Stimulated activated CD4-positive, alpha-beta T cell treated with anti-CD3 and anti-CD28 coated beads, Interleukin-1b, Interleukin-23, amount 100 ng/mL, for 24 hours (primary cell): Measurements from ENCODE around the gene CFHR4.
"Not testable (repeated sequence)": the region's sequence is repeated elsewhere in the genome, so short reads cannot be mapped to it uniquely, and the experiment has no call there.

ENCODE experiments used
- DNase-seq, 4 experiments: peaks; one replicate each; pipeline ENCODE4 v3.0.0-alpha.2; 2020; ENCODE audit warnings: low read depth in 4 of 4, low spot score in 1 of 4

CFHR4 gene

DNA sequence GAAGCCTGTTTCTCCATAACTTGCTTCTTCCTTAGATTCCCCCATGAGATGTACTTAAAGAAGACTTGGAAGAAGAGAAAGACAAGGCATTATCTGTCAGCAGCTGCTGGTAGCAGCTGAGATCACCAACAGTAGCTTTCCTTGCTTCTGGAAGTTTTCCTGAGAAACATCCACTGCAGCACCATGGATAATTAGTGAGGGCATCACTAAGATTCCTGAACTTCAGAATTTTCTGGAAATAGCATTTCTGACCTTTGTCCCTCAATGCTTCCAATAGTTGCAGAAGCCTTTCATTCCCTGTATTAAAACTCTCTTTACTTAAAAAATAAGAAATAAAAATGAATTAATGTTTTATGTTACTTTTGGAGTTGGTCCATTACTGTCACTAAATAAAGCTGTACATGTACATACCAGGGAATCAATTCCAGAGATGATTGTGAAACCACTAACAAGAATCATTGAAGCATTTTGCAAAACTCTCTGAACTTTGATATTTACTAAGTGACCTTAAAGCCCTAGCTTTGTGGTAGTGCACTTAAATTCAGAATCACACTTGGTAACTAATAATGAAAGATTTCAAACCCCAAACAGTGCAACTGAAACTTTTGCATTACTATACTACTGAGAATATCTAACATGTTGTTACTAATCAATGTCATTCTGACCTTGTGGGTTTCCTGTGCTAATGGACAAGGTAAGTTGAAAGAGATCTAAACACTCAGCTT is at the start of gene CFHR4:
Gene CFHR4 (plus strand): TSS at position 538 of the 725 bp plus-strand sequence. CDS start 99 bp downstream, at position 637.
- DNase-seq: no peak

DNA sequence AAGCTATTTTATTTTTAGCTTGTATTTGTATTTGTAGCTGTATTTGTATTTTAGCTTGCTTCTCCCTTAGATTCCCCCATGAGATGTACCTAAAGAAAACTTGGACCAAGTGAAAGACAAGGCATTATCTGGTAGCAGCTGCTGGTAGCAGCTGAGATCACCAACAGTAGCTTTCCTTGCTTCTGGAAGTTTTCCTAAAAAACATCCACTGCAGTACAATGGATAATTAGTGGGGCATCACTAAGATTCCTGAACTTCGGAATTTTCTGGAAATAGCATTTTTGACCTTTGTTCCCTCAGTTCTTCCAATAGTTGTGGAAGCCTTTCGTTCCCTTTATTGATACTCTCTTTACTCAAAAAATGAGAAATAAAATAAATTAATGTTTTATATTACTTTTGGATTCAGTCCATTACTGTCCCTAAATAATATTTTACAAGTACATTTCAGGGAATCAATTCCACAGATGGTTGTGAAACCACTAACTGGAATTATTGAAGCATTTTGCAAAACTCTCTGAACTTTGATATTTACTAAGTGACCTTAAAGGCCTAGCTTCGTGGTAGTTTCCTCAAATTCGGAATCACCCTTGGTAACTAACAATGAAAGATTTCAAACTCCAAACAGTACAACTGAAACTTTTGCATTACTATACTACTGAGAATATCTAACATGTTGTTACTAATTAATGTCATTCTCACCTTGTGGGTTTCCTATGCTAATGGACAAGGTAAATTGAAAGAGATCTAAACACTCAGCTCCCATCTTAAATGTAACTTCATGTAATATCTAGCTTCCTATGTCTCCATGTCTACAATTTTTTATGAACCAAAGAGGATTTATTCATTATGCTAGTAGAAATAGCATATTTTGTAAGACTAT is 38.0 kb upstream of the CFHR4 start:
- DNase-seq: not testable (repeated sequence)

DNA sequence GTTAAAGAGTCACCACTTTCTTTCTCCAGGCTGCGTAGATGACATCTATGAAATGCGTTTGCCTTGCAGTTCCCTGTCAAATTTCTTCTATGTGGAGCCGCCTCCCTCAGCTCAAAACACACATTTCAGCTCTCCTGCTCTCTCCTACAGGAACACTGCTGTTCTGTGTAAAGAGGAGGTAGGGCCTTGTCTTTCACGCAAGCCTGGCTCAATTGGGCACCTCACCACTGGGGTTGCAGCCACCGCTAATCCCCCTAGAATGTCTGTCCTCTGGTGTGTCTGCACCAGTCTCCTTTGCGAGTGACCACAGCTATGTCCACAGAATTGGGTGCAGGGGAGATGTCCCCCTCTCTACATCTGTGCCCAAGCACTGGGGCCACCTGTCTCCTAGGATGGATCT is 31.8 kb upstream of the CFHR4 start:
- DNase-seq: no peak

DNA sequence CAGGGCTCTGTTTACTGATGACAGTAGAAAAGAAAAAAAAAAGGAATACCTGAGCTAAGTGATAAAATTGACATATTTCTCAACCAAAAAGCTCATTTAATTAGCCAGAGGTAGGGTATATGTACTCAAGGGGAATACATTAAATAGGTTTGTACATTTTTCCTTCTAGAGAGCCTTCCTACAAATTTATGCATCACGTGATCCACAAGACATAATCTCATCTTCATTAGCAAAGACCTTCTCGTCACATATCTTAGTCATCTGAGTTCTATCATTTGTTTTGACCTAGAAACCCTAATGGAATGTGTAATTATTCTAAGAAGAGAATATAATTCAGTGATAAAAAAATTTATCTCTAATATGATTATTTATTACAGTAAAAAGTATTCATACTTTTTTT is 30.7 kb upstream of the CFHR4 start:
- no peak for DNase-seq

DNA sequence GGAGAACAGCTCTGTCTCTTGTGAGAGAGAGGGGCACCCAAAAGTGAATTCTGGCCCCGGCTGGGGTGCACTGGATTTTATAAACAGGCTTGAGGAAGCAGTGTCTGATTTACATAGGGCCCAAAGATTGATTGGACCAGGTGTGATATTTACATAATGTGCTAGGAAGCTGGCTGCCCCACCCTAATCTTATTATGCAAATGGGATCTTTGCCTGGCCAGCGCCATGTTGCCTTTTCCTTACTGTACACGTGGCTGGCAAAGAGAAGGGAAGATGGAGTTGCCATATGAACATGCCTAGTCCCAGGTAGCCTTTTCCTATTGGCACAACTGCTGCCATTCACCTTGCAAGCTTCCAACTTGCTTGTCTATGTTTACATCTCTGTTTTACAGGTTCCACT is 29.0 kb upstream of the CFHR4 start:
- DNase-seq: no peak

DNA sequence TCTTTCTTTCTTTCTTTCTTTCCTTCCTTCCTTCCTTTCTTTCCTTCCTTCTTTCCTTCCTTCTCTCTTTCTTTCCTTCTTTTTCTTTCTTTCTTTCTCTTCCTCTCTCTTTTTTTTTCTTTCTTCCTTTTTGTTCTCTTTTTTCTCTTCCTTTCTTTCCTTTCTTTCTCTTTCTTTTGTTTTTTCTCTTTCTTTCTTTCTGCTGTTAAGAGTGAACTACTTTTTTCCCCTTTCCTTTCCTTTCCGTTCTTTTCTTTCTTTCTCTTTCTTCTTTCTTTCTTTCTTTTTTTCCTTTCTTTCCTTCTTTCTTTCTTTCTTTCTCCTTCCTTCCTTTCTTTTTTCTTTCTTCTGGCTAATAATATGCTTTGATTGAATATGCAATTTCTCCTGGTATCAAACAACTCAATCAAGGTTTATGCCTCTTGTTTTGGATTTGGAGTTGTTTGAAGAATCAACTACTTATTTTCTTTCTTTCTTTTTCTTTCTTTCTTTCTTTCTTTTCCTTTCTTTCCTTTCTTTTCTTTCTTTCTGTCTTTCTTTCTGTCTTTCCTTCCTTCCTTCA is 27.4 kb upstream of the CFHR4 start:
- no peak for DNase-seq

DNA sequence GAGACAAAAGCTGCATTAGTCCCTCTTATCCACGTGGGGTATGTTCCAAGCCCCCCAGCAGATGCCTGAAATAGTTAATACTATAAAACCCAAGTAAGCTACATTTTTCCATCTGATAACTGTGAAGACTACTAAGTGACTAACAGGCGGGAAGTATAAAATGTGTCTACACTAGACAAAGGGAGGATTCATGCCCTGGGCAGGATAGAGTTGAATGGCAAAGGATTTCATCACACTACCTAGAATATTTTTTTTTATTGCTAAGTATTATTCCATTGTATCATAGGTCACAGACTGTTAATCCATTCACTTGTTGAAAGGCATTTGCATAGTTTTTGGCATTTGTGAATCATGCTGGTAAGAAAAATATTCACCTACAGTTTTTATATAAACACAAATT is 26.4 kb upstream of the CFHR4 start:
- DNase-seq: no peak

DNA sequence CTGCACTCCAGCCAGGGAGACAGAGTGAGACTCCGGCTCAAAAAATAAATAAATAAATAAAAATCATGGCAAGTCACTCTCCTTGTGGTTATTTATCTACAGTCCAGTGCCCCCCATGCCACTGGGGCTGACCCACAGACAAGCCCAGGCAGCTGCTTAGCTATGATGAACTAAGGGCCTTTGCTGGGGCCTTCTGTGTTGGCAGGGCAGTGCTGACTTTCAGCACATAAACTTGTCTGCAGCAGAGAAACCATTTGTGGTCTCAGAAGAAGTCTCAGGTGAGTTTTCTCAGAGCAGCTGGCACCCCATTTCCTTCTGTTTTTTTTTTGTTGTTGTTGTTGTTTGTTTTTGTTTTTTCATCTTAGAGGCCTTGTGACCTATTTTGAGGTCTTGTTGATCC is 20.9 kb upstream of the CFHR4 start:
- no peak for DNase-seq

DNA sequence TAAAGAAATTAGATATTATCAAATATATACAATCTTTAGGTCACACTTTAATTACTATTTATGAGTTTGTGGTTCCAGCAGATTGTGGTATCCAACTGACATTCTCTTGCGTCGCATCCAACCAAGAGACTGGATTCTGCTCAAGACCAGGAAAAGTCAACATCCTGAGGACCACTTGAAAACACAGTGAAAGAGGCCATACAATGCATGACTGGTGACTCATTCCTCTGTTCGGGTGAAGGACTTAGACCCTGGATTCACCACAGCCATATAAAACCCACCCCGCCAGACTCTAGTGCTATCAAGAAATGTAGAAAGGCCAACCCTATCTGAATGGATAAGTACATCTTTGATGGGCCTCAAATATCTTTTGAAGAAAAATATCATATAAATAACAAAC is 14.5 kb upstream of the CFHR4 start:
- no peak for DNase-seq

DNA sequence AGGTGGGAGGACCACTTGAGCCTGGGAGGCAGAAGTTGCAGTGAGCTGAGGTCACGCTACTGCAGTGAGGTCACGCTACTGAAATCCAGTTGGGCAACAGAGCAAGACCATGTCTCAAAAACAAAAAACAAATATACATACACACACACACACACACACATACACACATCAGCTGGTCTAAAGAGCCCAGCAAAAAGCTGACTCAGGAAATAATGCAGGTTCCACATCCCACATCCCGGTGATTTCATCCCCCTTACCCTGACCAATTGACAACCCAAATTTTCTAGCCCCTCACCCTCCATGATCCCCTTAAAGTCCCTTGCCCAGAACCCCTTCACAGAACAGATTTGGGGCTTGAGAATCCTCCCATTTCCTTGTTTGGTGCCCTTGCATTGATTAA is 11.9 kb upstream of the CFHR4 start:
- DNase-seq: no peak

DNA sequence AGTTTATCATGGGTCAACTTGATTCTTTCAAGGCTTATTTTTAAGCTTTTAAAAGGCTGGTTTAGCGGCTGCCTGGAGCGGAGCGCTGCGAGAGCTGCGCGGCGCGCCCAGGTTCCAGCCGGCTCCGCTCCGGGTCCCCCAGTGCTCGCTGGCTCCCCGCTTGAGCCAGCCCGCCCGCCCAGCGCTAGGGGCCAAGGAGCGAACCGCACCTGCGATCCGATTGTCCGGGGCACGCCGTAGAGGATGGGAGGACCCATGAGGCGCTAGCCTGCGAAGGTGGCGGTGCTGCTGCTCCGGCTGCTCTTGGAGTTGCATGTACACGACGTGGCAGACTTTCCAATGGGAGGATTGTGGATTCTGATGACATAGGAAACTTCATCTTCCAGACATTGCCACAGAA is 9.9 kb upstream of the CFHR4 start:
- DNase-seq: no peak

DNA sequence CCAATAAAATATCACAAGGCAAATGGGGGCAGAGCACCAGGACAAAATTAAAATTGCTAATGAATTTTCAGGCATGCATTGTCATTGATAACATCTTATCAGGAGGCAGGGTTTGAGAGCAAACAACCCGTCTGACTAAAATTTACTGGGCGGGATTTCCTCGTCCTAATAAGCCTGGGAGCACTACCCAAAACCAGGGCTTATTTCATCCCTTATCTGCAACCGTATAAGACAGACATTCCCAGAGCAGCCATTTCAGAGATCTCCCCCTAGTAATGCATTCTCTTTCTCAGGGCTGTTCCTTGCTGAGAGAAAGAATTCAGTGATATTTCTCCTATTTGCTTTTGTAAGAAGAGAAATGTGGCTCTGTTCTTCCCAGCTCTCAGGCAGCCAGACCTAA is 1.3 kb upstream of the CFHR4 start:
- not testable (repeated sequence) for DNase-seq

DNA sequence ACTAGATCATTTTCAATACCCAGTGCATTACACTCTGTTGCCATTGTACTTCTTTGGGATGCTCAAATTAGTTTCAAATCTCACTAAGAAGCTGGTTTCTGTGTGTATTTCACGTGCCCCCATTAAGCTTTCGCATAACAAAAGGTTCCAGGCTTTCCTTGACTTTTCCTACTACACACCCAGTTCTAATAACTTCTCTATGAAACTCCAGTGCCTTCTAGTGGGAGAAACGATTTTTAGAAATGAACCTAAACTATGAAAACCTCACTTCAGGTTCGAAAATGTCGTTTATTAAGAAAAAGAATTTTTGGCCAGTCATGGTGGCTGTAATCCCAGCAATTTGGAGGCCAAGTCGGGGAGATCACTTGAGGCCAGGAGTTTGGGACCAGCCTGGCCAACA is 2.8 kb downstream of the CFHR4 start:
- no peak for DNase-seq

DNA sequence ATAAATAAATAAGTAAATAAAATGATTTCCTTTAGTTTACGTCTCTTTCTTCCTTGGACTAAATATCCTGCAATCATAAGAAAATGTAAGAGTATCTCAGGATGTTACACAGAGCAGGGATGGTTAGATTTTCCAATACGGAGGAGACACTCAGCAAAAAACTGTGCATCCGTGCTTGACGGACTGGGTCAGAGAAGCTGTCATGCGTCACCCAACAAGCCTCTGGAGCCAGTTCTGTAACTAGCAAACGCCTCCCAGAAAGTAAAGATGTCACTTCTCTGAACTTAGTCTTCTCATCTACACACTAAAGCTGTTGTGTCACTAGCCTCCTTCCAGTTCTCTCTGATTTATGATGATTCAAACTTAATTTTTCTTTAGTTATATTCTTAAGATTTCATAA is 3.4 kb downstream of the CFHR4 start:
- no peak for DNase-seq

DNA sequence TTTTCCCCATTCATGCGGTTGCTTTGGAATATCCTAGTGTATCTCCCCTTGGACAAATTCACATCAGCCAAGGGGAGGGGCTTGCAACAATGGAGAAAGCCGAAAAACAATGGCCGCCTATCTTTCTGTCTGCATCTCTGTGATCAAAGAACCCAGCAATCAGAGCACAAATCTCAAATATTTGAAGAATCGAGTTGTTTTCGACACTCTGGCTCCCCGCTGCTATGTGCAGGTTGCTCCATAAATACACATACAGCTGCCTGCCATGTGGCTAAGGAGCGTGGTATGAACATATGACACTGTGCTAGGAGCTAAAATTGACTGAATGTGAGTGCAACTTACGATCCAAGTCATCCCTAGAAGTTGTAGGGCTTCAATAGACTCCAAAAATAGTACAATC is 8.5 kb downstream of the CFHR4 start:
- no peak for DNase-seq

DNA sequence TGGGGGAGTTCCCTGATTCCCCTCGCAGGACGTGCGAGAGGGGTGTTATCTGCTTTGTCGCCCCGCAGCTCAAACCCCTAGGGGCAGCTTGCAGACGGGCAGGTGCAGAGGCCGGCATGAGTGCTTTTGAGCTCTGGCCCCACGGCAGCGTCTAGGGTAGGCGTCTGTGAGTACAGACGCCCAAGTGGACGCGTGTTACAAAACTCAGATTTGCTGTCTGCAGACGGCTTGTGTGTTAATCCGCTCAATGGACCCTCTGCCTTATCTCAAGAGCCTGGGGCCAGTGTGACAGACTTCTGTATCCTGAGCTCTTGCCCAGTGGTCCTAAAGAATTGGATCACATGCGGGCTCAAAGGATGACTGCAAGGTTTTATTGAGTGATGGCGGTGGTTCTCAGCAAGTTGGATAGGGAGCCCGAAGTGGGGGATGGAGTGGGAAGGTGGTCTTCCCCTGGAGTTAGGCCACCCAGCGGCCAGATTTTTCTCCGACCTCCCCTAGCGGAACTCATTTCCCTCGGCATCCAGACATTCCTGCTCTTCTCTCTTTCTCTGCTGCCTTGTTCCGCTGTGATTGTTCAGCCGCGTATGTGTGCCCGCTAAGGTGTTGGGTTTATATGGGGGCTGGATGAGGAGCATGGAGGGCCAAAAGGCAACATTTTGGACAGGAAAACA is 9.4 kb downstream of the CFHR4 start:
- no peak for DNase-seq

DNA sequence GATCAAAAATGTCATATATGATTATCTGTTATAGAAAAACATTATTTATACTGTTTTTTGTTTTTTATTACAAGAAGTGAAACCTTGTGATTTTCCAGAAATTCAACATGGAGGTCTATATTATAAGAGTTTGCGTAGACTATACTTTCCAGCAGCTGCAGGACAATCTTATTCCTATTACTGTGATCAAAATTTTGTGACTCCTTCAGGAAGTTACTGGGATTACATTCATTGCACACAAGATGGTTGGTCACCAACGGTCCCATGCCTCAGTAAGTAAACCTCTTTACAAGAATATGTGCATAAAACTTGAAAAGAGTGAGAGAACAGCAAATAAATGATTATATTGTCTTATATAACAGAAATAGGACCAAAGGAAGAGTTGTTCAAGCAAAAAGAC is 14.5 kb downstream of the CFHR4 start:
- DNase-seq: no peak

DNA sequence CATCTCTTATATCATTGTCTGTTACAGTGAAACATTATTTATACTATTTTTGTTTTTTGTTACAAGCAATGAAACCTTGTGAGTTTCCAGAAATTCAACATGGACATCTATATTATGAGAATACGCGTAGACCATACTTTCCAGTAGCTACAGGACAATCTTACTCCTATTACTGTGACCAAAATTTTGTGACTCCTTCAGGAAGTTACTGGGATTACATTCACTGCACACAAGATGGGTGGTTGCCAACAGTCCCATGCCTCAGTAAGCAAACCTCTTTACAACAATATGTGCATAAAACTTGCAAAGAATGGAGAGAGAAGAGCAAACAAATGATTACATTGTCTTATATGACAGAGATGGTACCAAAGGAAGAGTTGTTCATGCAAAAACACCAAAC is 22.4 kb downstream of the CFHR4 start:
- no peak for DNase-seq

DNA sequence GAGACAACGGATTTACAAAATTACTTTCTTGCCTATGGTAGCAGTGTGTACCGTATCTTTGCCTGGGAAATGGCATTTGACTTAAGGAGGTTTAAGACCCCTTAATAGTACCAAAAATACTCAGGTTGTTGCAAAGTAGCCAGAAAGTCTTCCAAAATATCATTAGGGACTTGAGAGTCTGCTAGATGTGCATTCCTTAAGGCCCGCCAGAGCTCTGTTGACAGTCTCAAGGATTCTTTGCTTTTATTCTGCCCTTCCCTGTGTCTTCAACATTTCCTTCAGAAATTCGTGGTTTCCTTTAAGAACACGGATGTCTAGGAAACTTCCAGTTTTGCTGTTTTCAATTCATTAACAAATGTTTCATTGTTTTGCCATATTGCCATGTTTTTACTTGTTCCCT is 24.4 kb downstream of the CFHR4 start:
- not testable (repeated sequence) for DNase-seq

DNA sequence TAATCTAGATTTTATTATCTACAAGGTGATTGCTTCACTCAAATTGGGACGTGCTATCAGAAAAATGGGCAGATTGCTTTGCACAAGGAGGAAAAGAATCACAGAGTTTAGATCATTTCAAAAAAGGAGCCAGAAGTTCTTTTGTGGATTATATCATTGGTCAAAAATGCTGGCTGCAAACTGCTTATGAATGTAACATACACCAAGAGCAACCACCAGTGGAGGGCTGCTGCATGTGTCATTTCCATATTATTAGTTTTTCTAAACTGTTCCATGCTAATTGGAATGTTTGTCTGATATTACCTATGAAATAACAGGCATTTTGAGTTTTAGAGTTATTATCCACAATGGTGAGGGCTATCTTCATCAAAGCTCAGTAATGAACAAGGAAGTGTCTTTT is 39.0 kb downstream of the CFHR4 start:
- not testable (repeated sequence) for DNase-seq

DNA sequence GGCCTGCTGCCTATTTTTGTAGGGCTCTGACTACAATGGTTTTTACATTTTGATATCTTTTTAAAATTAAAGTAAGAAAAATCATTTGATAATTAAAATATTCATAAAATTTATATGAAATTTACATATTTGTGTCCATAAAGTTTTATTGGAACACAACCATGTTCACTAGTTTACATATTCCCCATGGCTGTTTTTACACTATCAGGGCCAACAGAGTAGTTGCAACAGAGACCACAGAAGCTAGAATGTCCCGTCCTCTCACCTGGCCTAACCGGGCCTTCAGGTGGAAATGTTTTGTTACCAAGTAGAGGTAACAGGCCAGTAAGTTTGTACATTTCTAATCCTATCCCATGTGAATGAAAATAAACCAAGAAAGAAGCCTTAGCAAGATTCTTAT is 45.0 kb downstream of the CFHR4 start:
- not testable (repeated sequence) for DNase-seq
